KOPT-K1 (cell line): Measurements from ENCODE around the gene CHRNB4.

Experiments used
- H3K27ac ChIP-seq: fragments of 200-600 bp; sonication (generic); 2 replicates; pipeline ENCODE4 v1.5.1; 2016; ENCODE audit warnings: antibody characterized with exemption, mild to moderate bottlenecking, low read depth, low read length; ENCODE audit not compliant: poor library complexity, severe bottlenecking
- H3K36me3 ChIP-seq: fragments of 200-600 bp; sonication (generic); 2 replicates; pipeline ENCODE4 v1.5.1; 2017; ENCODE audit warnings: antibody characterized with exemption, mild to moderate bottlenecking, low read length, moderate library complexity; ENCODE audit not compliant: insufficient read depth
- H3K9me3 ChIP-seq: fragments of 200-600 bp; sonication (generic); 2 replicates; pipeline ENCODE4 v1.5.1; 2017; ENCODE audit warnings: antibody characterized with exemption, low read length, mild to moderate bottlenecking; ENCODE audit not compliant: insufficient read depth, poor library complexity, severe bottlenecking

The CHRNB4 gene

DNA sequence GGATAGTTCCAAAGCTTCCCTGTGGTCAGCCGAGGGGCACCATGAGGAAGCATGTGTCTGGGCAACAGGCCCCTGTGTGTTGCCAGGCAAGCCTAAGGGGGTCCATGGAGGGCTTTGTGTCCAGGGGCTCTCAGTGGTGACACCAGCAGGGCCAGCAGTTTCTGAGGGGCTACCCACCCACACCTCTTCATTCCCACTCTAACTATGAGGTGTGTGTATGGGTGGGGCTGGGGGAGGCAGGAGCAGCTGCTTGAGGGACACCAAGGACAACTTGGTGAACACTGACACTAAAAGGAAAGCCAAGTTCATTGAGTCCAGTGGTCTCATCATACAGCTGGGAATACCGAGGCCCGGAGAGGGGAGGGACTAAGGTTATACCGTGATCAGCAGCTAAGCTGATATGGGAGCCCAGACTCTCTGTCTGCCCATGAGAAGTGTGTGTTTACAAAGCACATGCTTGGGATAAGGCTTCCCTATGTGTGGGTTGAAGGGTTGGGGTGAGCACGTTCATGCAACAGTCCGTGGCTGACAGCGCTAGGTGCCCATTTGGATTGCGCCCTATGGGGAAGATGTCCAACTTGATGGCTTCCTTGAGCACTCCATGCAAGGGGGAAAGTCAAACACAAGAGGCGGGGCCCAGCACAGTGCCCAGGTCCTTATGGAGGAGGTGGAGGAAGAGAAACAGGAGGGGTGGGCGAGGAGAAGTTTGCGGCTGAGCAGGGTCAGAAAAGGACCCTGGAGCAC, 34.8 kb upstream of the CHRNB4 start:
- no peak overlapping the region for H3K27ac ChIP-seq
- H3K36me3 ChIP-seq = no peaks in the 10 kb centered on the region
- no peaks in the 10 kb centered on the region for H3K9me3 ChIP-seq

DNA sequence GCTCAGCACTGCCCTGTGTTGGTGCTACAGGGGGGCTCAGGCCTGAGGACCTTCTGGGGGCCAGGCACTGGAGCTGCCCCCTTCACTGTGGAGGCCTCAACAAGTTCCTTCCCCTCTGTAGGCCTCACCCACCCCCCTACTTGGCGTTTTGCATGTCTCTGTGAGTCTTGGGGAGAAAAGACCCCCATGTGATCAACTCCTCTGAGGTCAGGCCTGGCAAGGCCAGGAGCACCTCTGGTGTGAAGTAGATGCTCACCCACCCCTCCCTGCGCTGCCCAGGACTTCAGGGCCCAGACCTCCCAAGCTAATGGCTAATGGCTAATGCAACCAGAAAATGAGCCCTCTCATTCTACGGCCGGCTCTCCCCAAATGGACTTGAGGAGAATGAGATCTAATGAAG, 34.2 kb upstream of the CHRNB4 start:
- no peaks in the 10 kb centered on the region for H3K9me3 ChIP-seq
- no peak overlapping the region for H3K27ac ChIP-seq
- no peaks in the 10 kb centered on the region for H3K36me3 ChIP-seq

DNA sequence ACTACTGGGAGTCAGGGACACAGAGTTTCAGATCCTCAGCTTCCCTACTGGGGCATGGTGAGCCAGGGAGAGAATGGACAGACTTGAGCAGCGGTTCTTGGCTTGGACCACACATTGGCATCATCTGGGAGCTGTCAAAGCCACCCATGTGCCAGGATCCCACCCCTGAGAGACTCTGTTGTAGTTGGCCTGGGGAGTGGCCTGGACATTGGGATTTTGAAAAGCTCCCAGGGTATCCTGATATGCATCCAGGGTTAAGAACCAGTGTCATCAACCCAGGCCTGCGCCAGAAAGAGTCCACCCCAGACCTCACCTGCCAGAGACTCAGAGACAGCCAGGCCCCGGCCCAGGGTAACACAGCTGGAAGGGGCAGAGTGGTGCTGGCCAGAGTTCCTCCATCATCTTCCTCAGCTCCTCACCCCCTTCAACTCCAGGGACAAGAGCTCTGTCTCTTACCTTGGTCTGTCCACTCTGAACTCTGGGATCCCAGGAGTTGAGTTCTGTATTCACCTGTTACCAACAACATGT, 33.0 kb upstream of the CHRNB4 start:
- Histone ChIP-seq H3K36me3 (no peaks in the 10 kb centered on the region), H3K27ac (no peak overlapping the region), H3K9me3 (no peaks in the 10 kb centered on the region)

DNA sequence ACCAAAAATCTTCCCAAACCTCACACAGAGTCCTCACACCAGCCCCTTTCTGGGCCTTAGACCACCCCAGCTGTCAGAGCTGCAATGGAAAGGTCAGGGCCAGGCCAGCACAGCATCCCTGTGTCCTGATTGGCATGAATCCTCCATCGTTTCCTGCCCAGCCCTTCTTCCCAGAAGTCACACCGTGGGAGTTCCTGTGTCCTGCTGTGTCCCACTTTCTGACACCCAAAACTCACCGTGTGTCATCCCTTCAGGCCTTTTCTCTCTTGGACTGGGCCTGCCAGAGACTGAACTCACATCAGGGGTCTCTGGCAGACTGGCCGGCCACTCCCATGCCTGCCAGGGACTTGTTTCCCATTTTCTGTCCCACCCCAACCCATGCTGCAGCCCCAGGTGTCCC, 32.5 kb upstream of the CHRNB4 start:
- H3K36me3 ChIP-seq = no peaks in the 10 kb centered on the region
- H3K27ac ChIP-seq = no peak overlapping the region
- H3K9me3 ChIP-seq = no peaks in the 10 kb centered on the region

DNA sequence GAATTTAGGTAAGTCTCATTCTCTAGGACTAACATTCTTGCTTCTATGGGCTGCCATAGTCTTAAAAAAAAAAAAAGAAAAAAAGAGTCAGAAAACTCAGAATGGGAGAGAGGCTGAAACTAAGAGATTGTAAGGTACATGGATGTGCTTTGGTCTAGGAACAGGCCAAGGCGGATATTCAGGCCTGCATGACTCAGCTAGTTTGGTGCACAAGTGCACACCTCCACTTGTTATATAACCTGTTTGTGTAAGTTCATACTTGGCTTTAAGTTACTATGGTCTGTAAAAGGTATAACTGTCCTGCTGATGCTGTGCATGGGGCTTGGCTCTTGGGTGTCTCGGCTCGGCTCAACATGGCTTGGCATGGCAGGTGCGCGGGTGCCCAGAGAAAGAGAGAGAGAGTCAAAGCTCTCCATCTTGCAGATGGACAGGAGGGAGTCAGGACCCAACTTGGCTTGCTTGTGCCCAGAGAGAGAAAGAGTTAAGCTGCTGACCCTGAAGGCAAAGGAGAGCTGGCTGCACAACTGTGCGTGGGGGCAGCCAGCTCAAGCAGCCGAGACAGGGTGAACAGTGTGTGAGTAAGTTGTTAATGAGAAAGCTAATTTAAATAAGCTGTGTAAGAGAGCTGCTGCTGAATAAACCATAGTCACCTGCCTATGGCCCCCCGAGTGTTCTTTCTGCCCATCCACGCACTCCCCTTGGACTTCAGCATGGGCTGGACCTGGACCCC, 31.4 kb upstream of the CHRNB4 start:
- H3K27ac ChIP-seq = no peak overlapping the region
- H3K36me3 ChIP-seq = no peaks in the 10 kb centered on the region
- H3K9me3 ChIP-seq = no peaks in the 10 kb centered on the region

DNA sequence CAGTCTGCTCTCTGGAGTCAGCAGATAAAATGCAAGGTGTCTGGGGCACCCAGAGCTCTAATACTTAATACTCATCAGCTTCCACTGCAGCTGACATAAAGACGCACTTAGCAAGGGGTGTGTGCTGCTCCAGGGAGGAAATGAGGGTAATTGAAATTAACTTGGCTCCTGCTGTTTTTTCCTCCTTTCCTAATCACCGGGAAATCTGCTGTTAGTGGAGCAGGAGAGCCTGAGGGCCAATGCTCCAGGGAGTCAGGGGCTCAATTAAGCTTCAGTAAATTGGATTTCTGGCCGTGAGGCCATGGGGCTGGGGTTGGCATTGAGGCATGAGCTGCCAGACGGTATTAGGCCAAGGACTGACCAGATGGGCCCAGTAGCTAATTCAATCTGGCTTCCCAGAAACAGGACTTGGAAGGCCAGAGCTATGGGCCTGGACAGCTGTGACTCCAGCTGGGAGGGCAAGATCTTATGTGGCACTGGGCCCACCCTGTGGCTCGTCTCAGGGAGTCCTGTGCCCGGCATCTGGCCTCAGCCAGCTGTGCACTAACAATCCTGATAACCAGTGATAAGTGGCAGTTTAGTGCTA, 30.7 kb upstream of the CHRNB4 start:
- H3K27ac ChIP-seq = no peak overlapping the region
- no peaks in the 10 kb centered on the region for H3K9me3 ChIP-seq
- H3K36me3 ChIP-seq = no peaks in the 10 kb centered on the region

DNA sequence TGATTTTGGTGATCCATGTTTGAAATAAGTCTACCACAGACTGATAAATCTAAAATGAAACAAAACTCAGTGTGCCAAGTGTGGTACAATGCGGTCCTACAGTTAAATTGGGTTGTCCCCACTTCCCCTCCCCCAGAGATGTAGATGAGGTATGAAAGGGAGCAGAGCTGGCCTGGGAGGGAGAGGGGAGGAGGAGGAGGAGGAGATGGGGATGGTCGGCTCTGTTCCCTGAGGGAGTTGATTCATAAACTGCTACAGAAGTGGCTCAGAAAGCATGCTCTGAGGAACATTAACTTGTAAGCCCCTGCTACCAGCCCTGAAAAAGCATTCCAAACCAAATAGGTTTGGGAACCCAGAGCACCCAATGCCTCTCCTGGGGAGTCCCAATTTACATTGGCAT, 28.0 kb upstream of the CHRNB4 start:
- no peak overlapping the region for H3K27ac ChIP-seq
- no peaks in the 10 kb centered on the region for H3K9me3 ChIP-seq
- H3K36me3 ChIP-seq = no peaks in the 10 kb centered on the region

DNA sequence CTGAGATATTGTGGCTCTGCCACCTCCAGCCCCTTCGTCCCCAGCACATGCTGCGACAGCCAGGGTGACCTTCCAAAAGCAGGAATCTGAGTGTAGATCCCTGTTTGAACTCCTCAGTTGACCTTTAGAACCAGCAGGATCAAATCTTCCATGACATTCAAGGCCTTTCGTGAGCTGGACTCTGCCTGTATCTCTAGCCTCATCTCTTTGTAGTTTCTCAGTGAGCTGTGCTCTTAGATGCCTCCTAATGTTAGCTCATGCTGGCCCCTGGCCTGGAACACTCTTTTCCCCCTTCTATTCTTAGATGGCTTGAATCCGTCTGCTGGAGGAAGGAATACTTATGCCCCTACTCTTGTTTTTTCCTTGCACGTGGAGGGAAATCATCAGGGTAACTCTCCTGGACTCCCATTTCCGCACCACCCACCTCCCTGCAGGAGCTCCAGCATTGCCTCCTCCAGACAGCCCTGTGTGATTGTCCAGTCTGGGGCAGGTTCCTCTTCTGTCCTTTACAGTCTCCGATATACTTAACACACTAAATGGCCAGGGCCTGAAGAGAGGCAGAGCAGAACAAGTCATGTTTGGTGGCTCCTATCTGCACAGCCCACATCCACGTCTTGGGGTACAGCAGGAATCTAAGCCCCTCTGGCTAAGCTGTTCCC, 26.7 kb upstream of the CHRNB4 start:
- Histone ChIP-seq H3K27ac (no peak overlapping the region), H3K9me3 (no peaks in the 10 kb centered on the region), H3K36me3 (no peaks in the 10 kb centered on the region)

DNA sequence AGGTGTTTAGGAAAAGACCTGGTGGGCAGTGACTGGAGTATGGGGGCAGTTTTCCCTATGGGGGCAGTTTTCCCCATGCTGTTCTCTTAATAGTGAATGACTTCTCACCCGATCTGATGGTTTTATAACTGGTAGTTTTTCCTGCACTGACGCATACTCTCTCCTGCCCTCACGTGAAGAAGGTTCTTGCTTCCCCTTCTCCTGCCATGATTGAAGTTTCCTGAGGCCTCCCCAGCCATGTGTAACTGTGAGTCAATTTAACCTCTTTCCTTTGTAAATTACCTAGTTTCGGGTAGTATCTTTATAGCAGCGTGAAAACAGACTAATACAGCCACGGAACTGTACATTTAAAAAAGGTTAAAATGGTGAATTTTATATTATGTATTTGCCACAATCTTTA, 25.0 kb upstream of the CHRNB4 start:
- Histone ChIP-seq H3K27ac (no peak overlapping the region), H3K36me3 (no peaks in the 10 kb centered on the region)

DNA sequence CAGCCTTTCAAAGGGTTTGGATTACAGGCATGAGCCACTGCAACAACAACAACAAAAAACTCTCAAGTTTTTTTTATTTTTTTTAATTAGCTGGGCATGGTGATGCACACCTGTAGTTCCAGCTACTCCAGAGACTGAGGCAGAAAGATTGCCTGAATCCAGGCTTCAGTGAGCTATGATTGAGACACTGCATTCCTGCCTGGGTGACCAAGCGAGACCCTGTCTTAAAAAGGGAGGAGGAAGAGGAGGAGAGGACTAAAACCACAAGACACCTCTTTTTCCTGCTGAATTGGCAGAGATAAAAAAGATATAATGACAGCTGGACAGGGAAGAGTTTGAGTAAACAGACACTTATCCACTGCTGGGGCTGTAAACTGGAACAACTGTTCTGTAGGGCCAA, 22.7 kb upstream of the CHRNB4 start:
- H3K27ac ChIP-seq = no peak overlapping the region
- H3K9me3 ChIP-seq = no peaks in the 10 kb centered on the region
- H3K36me3 ChIP-seq = no peaks in the 10 kb centered on the region

More for the DNA sequence above, 25.0 kb upstream of the CHRNB4 start:
- H3K9me3 ChIP-seq = no peaks in the 10 kb centered on the region

DNA sequence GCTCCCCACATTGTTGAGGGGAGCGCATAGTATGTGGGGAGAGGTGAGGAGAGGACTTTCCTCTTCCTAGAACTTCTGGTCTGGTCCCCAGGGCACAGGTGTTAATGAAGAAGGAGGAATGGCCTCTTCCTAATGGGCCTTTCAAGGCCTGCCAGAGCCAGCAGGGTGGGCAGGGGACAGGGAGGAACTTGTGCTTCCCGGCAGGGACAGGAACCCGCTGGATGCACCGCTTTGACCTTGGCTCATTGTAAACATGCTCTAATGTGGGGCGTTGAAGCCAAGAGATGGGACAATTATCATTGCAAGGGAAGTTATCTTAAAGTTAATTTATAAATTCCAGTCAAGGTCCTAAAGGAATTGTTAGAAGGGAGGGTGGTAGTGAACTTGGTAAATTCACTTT, 21.0 kb upstream of the CHRNB4 start:
- Histone ChIP-seq H3K36me3 (no peaks in the 10 kb centered on the region), H3K9me3 (no peaks in the 10 kb centered on the region), H3K27ac (no peak overlapping the region)

DNA sequence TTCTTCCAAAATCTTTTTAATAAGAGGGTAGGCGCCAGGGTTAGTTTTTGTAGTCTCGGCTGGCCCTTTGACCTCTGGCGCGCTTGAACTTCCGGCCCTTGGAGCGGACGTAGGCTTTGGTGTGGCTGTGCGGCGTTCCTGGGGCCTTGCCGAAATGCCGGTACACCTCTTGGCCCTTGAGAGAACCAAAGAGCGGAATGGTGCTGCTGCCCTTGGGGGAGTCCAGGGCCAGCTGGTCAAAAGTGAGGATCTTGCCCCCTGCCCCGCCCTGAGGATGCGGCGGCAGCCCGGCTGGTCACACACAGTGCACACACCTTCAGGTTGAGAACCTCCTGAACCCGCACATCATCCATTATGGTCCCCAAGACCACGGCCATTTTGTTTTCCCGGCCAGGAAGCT, 20.0 kb upstream of the CHRNB4 start:
- no peaks in the 10 kb centered on the region for H3K36me3 ChIP-seq
- no peak overlapping the region for H3K27ac ChIP-seq
- H3K9me3 ChIP-seq = no peaks in the 10 kb centered on the region

DNA sequence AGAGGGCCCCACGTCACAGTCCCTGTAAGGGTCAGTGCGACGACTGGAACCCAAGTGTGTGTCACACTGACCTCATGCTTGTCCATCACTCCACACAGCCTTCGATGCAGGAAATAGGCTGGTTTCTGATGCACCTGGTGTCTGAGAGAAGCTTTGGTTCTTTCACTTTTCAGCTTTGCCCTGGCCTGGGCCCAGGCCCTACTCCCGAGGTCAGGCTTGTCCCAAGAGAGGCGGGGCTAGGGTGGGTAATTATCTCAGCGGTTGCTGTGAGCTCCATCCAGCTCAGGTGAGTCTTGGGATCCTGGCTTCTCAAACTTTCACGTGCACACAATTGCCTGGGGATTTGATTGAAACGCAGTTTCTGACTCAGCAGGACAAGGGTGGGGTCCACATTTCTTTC, 19.6 kb upstream of the CHRNB4 start:
- Histone ChIP-seq H3K27ac (no peak overlapping the region), H3K36me3 (no peaks in the 10 kb centered on the region), H3K9me3 (no peaks in the 10 kb centered on the region)

DNA sequence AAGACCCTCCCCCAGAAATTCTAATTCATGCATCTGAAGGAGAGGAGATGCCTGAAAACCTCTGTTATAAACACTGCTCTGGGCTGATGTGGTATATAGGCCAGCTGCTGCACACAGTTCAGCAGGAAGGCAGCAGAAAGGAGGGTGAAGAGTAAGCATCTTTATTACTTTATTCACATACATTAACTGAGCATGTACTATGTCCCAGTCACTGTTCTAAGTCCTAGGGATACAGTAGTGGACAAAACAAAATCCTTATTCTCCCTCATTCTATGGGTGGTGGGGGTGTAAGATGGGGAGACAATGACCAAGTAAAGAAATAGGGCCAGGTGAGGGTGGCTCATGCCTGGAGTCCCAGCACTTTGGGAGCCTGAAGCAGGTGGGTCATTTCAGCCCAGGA, 17.8 kb upstream of the CHRNB4 start:
- Histone ChIP-seq H3K36me3 (no peaks in the 10 kb centered on the region), H3K27ac (no peak overlapping the region), H3K9me3 (no peaks in the 10 kb centered on the region)

DNA sequence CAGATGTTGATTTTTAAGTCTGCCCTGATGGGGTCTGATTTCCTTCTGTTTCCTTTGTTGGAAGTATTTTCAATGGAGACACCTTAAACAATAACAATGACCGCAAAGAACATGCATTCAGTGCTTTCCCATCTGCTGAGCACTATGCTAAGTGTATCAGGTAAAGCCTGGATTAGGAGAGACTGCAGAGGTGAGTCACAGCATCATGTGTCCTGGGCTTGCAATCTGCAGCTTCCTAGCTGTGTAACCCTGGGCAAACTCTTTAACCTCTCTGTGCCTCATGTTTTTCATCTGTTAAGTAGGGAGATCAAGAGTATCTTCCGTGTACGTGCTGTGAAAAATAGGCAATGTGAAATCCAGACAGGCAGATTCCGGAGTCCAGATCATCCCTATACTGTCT, 13.3 kb upstream of the CHRNB4 start:
- no peaks in the 10 kb centered on the region for H3K9me3 ChIP-seq
- H3K36me3 ChIP-seq = no peaks in the 10 kb centered on the region
- H3K27ac ChIP-seq = no peak overlapping the region
